Stimulated activated CD8-positive, alpha-beta memory T cell treated with anti-CD3 and anti-CD28 coated beads, Interleukin-7, amount 100 ng/mL, for 24 hours (primary cell): ENCODE measurements around the gene PAMR1.

Source experiments
- DNase-seq: peaks from one replicate; pipeline ENCODE4 v3.0.0-alpha.2; 2020; ENCODE audit warnings: low read depth

The PAMR1 gene

GRCh38 chr11:35458846-35459245 lies 66.6 kb downstream of the PAMR1 start:
- DNase-seq: no peak

GRCh38 chr11:35454362-35454761 lies 71.1 kb downstream of the PAMR1 start:
- DNase-seq: no peak

GRCh38 chr11:35436581-35437250 lies 88.7 kb downstream of the PAMR1 start:
- no peak for DNase-seq

GRCh38 chr11:35433588-35433987 lies 91.8 kb downstream of the PAMR1 start:
- no peak for DNase-seq

- DNase-seq: no peak
Measured at GRCh38 chr11:35432464-35432863, 93.0 kb downstream of the PAMR1 start.

- no peak for DNase-seq
Measured at GRCh38 chr11:35427071-35427470, 98.3 kb downstream of the PAMR1 start.

GRCh38 chr11:35426351-35426750 lies 99.1 kb downstream of the PAMR1 start:
- no peak for DNase-seq

GRCh38 chr11:35425603-35426212 lies 99.7 kb downstream of the PAMR1 start:
- no peak for DNase-seq

- no peak for DNase-seq
Measured at GRCh38 chr11:35424157-35424940, 101.1 kb downstream of the PAMR1 start.

GRCh38 chr11:35420371-35420770 lies 105.0 kb downstream of the PAMR1 start:
- no peak for DNase-seq

GRCh38 chr11:35419830-35420333 lies 105.5 kb downstream of the PAMR1 start:
- DNase-seq: no peak

GRCh38 chr11:35419184-35419829 lies 106.1 kb downstream of the PAMR1 start, which contains the start of gene SLC1A2:
Gene SLC1A2, minus strand, starts transcription at chr11:35419558. Its CDS starts 592 bp downstream, at chr11:35418966.
- DNase-seq: no peak

- DNase-seq: no peak
Measured at GRCh38 chr11:35418282-35419183, 106.9 kb downstream of the PAMR1 start.

- DNase-seq: no peak
Measured at GRCh38 chr11:35415487-35415886, 109.9 kb downstream of the PAMR1 start.

GRCh38 chr11:35414776-35415175 lies 110.6 kb downstream of the PAMR1 start:
- no peak for DNase-seq

GRCh38 chr11:35414311-35414710 lies 111.1 kb downstream of the PAMR1 start:
- DNase-seq: no peak

- DNase-seq: no peak
Measured at GRCh38 chr11:35413598-35413997, 111.8 kb downstream of the PAMR1 start.

- DNase-seq: no peak
Measured at GRCh38 chr11:35412285-35412684, 113.1 kb downstream of the PAMR1 start.

GRCh38 chr11:35407041-35407440 lies 118.4 kb downstream of the PAMR1 start:
- DNase-seq: no peak

- DNase-seq: no peak
Measured at GRCh38 chr11:35404388-35404775, 121.0 kb downstream of the PAMR1 start.

- DNase-seq: no peak
Measured at GRCh38 chr11:35403765-35404387, 121.5 kb downstream of the PAMR1 start.
